A549 treated with RU486 at 1 μM for 4 hours (cell line): ENCODE measurements around the gene FHIP2A. TPM values are rescaled to one million over a fixed set of nuclear protein-coding genes. Genes with fewer than 3 reads are reported as not detected.

Source experiments
- total RNA-seq: library from RNA; stranded (reverse); fragments of 200-300 nt; extraction: Qiagen RNA extraction; gene quantifications from 5 replicates; pipeline ENCODE4 v1.2.3, GENCODE V29; 2022; ENCODE audit warnings: low read depth

The FHIP2A gene
- total RNA-seq: 5.8 to 9.8 TPM (median 9.5 TPM) in 5 replicates

GRCh38 chr10:114821293-114821914 is at the start of gene FHIP2A:
Gene FHIP2A (plus strand): TSS chr10:114821780. CDS start chr10:114822079, 299 bp downstream.

Other genes with a start within 250 kb of the FHIP2A start
- gene ABLIM1, start 163.5 kb upstream of the FHIP2A start, total RNA-seq: 24.1 to 39.2 TPM (median 35.8 TPM) in 5 replicates
- gene TRUB1, start 116.4 kb downstream of the FHIP2A start, total RNA-seq: 11.1 to 15.3 TPM (median 14.5 TPM) in 5 replicates